NT2/D1 (cell line): ENCODE measurements around the gene ABCF2.
A peak's percentile ranks its signal among the peaks of the same experiment; 100 is the strongest.

ENCODE experiments used
- DNase-seq: peaks from one replicate; pipeline ENCODE4 v3.0.0-alpha.2; 2011; ENCODE audit warnings: low read depth, low spot score
- H3K27me3 ChIP-seq: 2 replicates; pipeline ENCODE4 v1.6.0; 2011; ENCODE audit warnings: mild to moderate bottlenecking; ENCODE audit not compliant: insufficient read length, insufficient read depth
- H3K36me3 ChIP-seq: 2 replicates; pipeline ENCODE4 v1.6.1; 2011; ENCODE audit warnings: mild to moderate bottlenecking, low read length, mixed read lengths; ENCODE audit not compliant: insufficient read depth, insufficient read length
- H3K4me1 ChIP-seq: 2 replicates; pipeline ENCODE4 v1.5.1; 2011; ENCODE audit not compliant: insufficient read depth, insufficient read length
- H3K4me3 ChIP-seq: 2 replicates; pipeline ENCODE4 v1.5.1; 2011; ENCODE audit warnings: low read depth; ENCODE audit not compliant: insufficient read length
- H3K9ac ChIP-seq: 2 replicates; pipeline ENCODE4 v1.6.0; 2011; ENCODE audit warnings: low read depth; ENCODE audit not compliant: insufficient read length
- H3K9me3 ChIP-seq: 2 replicates; pipeline ENCODE4 v1.5.1; 2011; ENCODE audit warnings: mild to moderate bottlenecking, low read length; ENCODE audit not compliant: insufficient read depth
- SUZ12 ChIP-seq: IDR thresholded peaks from 2 replicates; pipeline ENCODE4 v1.6.1; 2011; ENCODE audit not compliant: insufficient read length, insufficient read depth; ENCODE audit errors: extremely low read depth
- YY1 ChIP-seq: IDR thresholded peaks from 2 replicates; pipeline ENCODE4 v1.6.1; 2011; ENCODE audit not compliant: insufficient read length, insufficient read depth
- ZNF274 ChIP-seq: IDR thresholded peaks from 2 replicates; pipeline ENCODE4 v1.6.1; 2011; ENCODE audit warnings: mild to moderate bottlenecking, low read depth, low read length

The ABCF2 gene

GRCh38 chr7:151233804-151234203, 6.8 kb upstream of the ABCF2 start:
- no peaks in the 10 kb centered on the region for H3K27me3 ChIP-seq
- no peak overlapping the region for H3K4me3 ChIP-seq
- peaks cover 49% of the 10 kb centered on the region for H3K36me3 ChIP-seq
- TF ChIP-seq ZNF274 (no peak), YY1 (no peak), SUZ12 (no peak)
- H3K9me3 ChIP-seq: no peaks in the 10 kb centered on the region
- H3K9ac ChIP-seq: peak overlapping the region; percentile 86
- no peaks in the 10 kb centered on the region for H3K4me1 ChIP-seq
- DNase-seq: no peak

- TF ChIP-seq YY1 (no peak), SUZ12 (no peak)
- peaks cover 44% of the 10 kb centered on the region for H3K36me3 ChIP-seq
- no peaks in the 10 kb centered on the region for H3K4me1 ChIP-seq
- H3K9ac ChIP-seq: peak overlapping the region; percentile 86
- DNase-seq: no peak
- no peaks in the 10 kb centered on the region for H3K27me3 ChIP-seq
- H3K4me3 ChIP-seq: peak overlapping the region; percentile 88
- H3K9me3 ChIP-seq: no peaks in the 10 kb centered on the region
Observed at GRCh38 chr7:151232917-151233701, 6.1 kb upstream of the ABCF2 start.

- no peaks in the 10 kb centered on the region for H3K9me3 ChIP-seq
- peak within 1 kb of the TSS; percentile 86 for H3K9ac ChIP-seq
- H3K4me3 ChIP-seq: peak within 1 kb of the TSS; percentile 88
- H3K4me1 ChIP-seq: no peaks in the 10 kb centered on the region
- H3K27me3 ChIP-seq: no peaks in the 10 kb centered on the region
- H3K36me3 ChIP-seq: peaks cover 36% of the 10 kb centered on the region
- TF ChIP-seq ZNF274 (no peak), SUZ12 (no peak), YY1 (no peak)
- peak; percentile 64 for DNase-seq
Observed at GRCh38 chr7:151232091-151232916, 5.3 kb upstream of the ABCF2 start, which contains the start of gene CHPF2. Gene CHPF2, plus strand, starts transcription at chr7:151232483. Its CDS starts 1,529 bp downstream, at chr7:151234012.

GRCh38 chr7:151231080-151231479, 4.1 kb upstream of the ABCF2 start:
- no peak for DNase-seq
- no peak overlapping the region for H3K4me3 ChIP-seq
- H3K9ac ChIP-seq: no peak overlapping the region
- H3K4me1 ChIP-seq: no peaks in the 10 kb centered on the region
- H3K36me3 ChIP-seq: peaks cover 27% of the 10 kb centered on the region
- H3K9me3 ChIP-seq: no peaks in the 10 kb centered on the region
- TF ChIP-seq YY1 (no peak), SUZ12 (no peak), ZNF274 (no peak)
- no peaks in the 10 kb centered on the region for H3K27me3 ChIP-seq

GRCh38 chr7:151229249-151229648, 2.2 kb upstream of the ABCF2 start:
- TF ChIP-seq YY1 (no peak), ZNF274 (no peak), SUZ12 (no peak)
- no peak overlapping the region for H3K9ac ChIP-seq
- H3K9me3 ChIP-seq: no peaks in the 10 kb centered on the region
- H3K4me3 ChIP-seq: no peak overlapping the region
- no peaks in the 10 kb centered on the region for H3K27me3 ChIP-seq
- no peaks in the 10 kb centered on the region for H3K4me1 ChIP-seq
- H3K36me3 ChIP-seq: peaks cover 27% of the 10 kb centered on the region
- no peak for DNase-seq

- no peaks in the 10 kb centered on the region for H3K4me1 ChIP-seq
- peaks cover 30% of the 10 kb centered on the region for H3K36me3 ChIP-seq
- no peak for TF ChIP-seq ZNF274
- TF ChIP-seq YY1: no peak
- TF ChIP-seq SUZ12: no peak
- peak overlapping the region; percentile 59 for H3K4me3 ChIP-seq
- no peaks in the 10 kb centered on the region for H3K27me3 ChIP-seq
- no peak for DNase-seq
- no peaks in the 10 kb centered on the region for H3K9me3 ChIP-seq
- peak overlapping the region; percentile 74 for H3K9ac ChIP-seq
Observed at GRCh38 chr7:151228024-151228866, 1.2 kb upstream of the ABCF2 start.

GRCh38 chr7:151226560-151226874, 488 bp downstream of the ABCF2 start:
- Histone ChIP-seq H3K4me1 (no peaks in the 10 kb centered on the region), H3K36me3 (peaks cover 47% of the 10 kb centered on the region), H3K4me3 (peak overlapping the region; percentile 83), H3K27me3 (no peaks in the 10 kb centered on the region), H3K9me3 (no peaks in the 10 kb centered on the region), H3K9ac (peak overlapping the region; percentile 88)
- TF ChIP-seq YY1 (no peak), ZNF274 (no peak), SUZ12 (no peak)
- DNase-seq: no peak
